AG04450 (cell line): ENCODE data around the gene FOXI1. TPM values are rescaled to one million over a fixed set of nuclear protein-coding genes. Genes with fewer than 3 reads are reported as not detected.
"Not testable (repeated sequence)": the region's sequence is repeated elsewhere in the genome, so short reads cannot be mapped to it uniquely, and the experiment has no call there.

Experiments used
- CTCF ChIA-PET: fragments of 300-600, 350-600 bp; formaldehyde crosslinking; extraction: SDS; loops from one replicate; lab custom pipeline; 2022; ENCODE audit warnings: antibody characterized with exemption, inconsistent platforms; lab: Charles Lee
- POLR2A ChIA-PET: fragments of 350-600 bp; formaldehyde crosslinking; extraction: SDS; loops from one replicate; lab custom pipeline; 2021; ENCODE audit warnings: antibody characterized with exemption, inconsistent platforms; lab: Yijun Ruan, JAX
- DNase-seq: peaks from one replicate; pipeline ENCODE4 v3.0.0-alpha.2; 2011; ENCODE audit warnings: low read depth, low spot score
- H3K27ac ChIP-seq: one replicate; pipeline ENCODE4 v1.5.1; 2012; ENCODE audit warnings: low read depth, low read length, control low read depth
- H3K27me3 ChIP-seq: one replicate; pipeline ENCODE4 v1.6.0; 2012; ENCODE audit warnings: low read length; ENCODE audit not compliant: control insufficient read depth, insufficient read depth
- H3K4me3 ChIP-seq: 2 replicates; pipeline ENCODE4 v1.5.1; 2011; ENCODE audit warnings: mild to moderate bottlenecking, low read depth, low read length, control low read depth
- H3K9me3 ChIP-seq: 2 replicates; pipeline ENCODE4 v1.5.1; 2012; ENCODE audit warnings: low read length; ENCODE audit not compliant: control insufficient read depth, insufficient read depth
- CTCF ChIP-seq: IDR thresholded peaks from 2 replicates; pipeline ENCODE4 v1.5.1; 2011; ENCODE audit warnings: low read depth, low read length, control low read depth, inconsistent platforms
- polyA plus RNA-seq: library from polyadenylated mRNA; depleted of rRNA; stranded (reverse); fragments of >200 nt; gene quantifications from 2 replicates; pipeline ENCODE4 v1.2.3, GENCODE V29; 2011

The FOXI1 gene
- polyA plus RNA-seq, 1 experiment = not detected

- ChIA-PET CTCF (no interaction called here), POLR2A (no interaction called here)
- no peak for TF ChIP-seq CTCF
- DNase-seq = no peak
- Histone ChIP-seq H3K27ac (no peak overlapping the region), H3K9me3 (no peaks in the 10 kb centered on the region), H3K4me3 (no peak overlapping the region), H3K27me3 (no peaks in the 10 kb centered on the region)
Observed at GRCh38 chr5:170137694-170138214, 32.1 kb downstream of the FOXI1 start.

DNA sequence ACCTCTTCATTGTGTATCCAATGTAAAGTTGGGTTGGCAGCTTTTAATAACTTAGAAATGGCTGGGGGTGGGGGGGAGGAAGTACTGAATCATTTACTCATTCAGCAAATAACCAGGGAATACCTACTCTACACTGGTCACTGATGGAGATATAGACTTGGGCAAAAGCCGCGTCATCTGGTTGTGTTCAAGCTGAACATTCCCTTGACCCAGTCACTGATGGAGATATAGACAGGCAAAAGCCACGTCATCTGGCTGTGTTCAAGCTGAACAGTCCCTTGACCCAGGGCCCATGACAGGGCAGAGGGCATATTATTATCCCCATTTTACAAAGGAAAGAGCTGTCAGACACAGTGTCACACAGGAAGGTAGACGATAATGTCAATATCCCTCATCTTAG is 32.6 kb downstream of the FOXI1 start:
- no peak for DNase-seq
- TF ChIP-seq CTCF = no peak
- POLR2A ChIA-PET = no interaction called here
- H3K9me3 ChIP-seq = no peaks in the 10 kb centered on the region
- no peak overlapping the region for H3K27ac ChIP-seq
- H3K27me3 ChIP-seq = no peaks in the 10 kb centered on the region
- no peak overlapping the region for H3K4me3 ChIP-seq
- CTCF ChIA-PET = no interaction called here

DNA sequence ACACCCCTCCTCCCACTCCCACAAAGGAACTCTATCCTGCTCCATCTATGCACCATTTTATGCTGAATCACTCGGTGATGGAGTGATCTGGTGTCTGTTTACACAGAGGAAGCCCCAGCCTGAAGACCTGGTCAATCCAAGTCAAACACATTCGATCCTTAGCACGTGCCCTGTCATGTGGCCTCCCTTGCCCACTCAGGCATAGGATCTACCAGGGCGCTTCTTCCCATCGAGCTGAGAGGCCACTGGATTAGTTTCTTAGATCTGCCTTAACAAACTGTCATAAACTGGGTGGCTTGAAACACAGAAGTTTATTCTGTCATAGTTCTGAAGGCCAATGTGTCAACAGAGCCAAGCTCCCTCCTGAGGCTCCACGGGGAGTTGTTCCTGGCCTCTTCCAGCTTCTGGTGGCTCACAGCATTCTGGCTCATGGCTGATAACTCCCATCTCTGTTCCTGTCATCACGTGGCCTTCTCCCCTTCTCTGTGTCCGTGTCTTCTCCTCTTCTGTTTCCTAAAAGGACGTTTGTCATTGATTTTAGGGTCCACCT is 34.2 kb downstream of the FOXI1 start:
- no peak for TF ChIP-seq CTCF
- ChIA-PET POLR2A (no interaction called here), CTCF (no interaction called here)
- DNase-seq = no peak
- H3K9me3 ChIP-seq = no peaks in the 10 kb centered on the region
- no peaks in the 10 kb centered on the region for H3K27me3 ChIP-seq
- H3K4me3 ChIP-seq = no peak overlapping the region
- no peak overlapping the region for H3K27ac ChIP-seq

DNA sequence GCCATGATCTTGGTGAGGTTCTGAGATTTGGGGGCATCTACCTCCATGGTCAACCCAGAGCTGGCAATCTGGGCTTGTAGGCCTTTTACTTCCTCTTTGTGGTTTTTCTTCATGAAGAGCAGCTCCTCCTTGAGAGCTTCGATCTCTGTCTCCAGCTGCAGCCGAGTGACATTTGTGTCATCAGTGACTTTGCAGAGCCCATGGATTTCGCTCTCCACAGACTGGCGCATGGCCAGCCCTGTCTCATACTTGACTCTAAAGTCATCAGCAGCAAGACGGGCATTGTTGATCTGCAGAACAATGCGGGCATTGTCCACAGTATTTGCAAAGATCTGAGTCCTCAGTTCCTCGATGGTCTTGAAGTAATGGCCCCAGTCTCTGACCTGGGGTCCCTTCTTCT is 35.5 kb downstream of the FOXI1 start:
- DNase-seq, H3K27ac ChIP-seq, H3K9me3 ChIP-seq, POLR2A ChIA-PET, H3K27me3 ChIP-seq, H3K4me3 ChIP-seq, CTCF ChIA-PET: not testable (repeated sequence)

DNA sequence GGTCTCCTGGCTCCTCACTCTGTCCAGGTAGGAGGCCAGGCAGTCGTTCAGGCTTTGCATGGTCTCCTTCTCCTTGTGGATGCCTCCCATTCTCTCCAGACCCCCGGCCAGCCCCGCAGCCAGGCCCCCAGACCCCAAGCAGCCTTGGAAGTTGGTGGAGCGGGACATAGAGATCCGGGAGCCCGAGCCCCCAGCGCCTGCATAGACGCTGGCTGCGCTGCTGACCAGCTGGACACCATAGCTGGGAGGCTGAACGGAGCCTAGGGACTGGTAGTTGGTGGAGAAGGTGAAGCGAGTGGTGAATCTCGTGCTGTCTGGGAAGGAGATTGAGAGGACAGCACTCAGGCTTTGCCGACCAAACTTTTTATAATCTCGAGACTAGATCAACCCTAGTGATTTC is 35.9 kb downstream of the FOXI1 start:
- no peak for DNase-seq
- no peak overlapping the region for H3K4me3 ChIP-seq
- CTCF ChIA-PET = no interaction called here
- no peak for TF ChIP-seq CTCF
- POLR2A ChIA-PET = no interaction called here
- no peak overlapping the region for H3K27ac ChIP-seq
- no peaks in the 10 kb centered on the region for H3K9me3 ChIP-seq
- no peaks in the 10 kb centered on the region for H3K27me3 ChIP-seq
